K562 (cell line): Measurements from ENCODE around the gene SIRT7. TPM values are rescaled to one million over a fixed set of nuclear protein-coding genes. Genes with fewer than 3 reads are reported as not detected.

ENCODE experiments used
- ATAC-seq: fragments of 200-7000 bp; cut with Tn5 transposase; 3 replicates; pipeline ENCODE4 v1.9.1; 2020; ENCODE audit warnings: moderate library complexity
- BruUV-seq: library from RNA; stranded (reverse); fragments of 400-500 nt; replicated peaks from 2 replicates; lab custom pipeline; 2021; lab: Mats Ljungman, UMichigan
- CTCF ChIA-PET: fragments of 300-600 bp; formaldehyde crosslinking; extraction: SDS; loops from one replicate; lab custom pipeline; 2021; ENCODE audit warnings: low intra/inter-chr PET ratio; lab: Yijun Ruan, JAX
- POLR2A ChIA-PET: fragments of 300-600, 350-650 bp; sonication (Branson Sonifier 250); formaldehyde crosslinking; extraction: SDS; loops from one replicate; lab custom pipeline; 2021; ENCODE audit warnings: antibody characterized with exemption, inconsistent platforms; lab: Yijun Ruan, JAX
- DNase-seq, 4 experiments: peaks; one replicate each; pipeline versions ENCODE4 v3.0.0 to v3.0.0-alpha.2; 2011 to 2018; ENCODE audit warnings: low spot score in 3 of 4, mixed read lengths in 3 of 4; ENCODE audit errors: extremely low read depth in 1 of 4
- FAIRE-seq: peaks from 2 replicates; lab custom pipeline; 2011; peaks lifted over from hg19 to GRCh38; lab: Jason Lieb, UNC
- H2AFZ ChIP-seq: 2 replicates; pipeline ENCODE4 v1.6.0; 2011; ENCODE audit warnings: low read depth, low read length, control low read depth, inconsistent platforms
- H3K27ac ChIP-seq: fragments of 200-600 bp; 3 replicates; pipeline ENCODE4 v1.8.0; 2011; ENCODE audit warnings: low read depth, mild to moderate bottlenecking, control low read depth, inconsistent platforms, low read length, moderate library complexity, mixed read lengths; ENCODE audit errors: extremely low read depth
- H3K27me3 ChIP-seq, 2 experiments: fragments of 300-600 bp in 1 of 2; 2 replicates in 1 of 2; 3 replicates in 1 of 2; pipeline versions ENCODE4 v1.6.0 to v1.8.0; 2011; ENCODE audit warnings: inconsistent platforms in 2 of 2, low read length in 2 of 2, mild to moderate bottlenecking in 1 of 2, mixed read lengths in 1 of 2, moderate library complexity in 1 of 2; ENCODE audit not compliant: control insufficient read depth in 2 of 2, insufficient read depth in 2 of 2
- H3K36me3 ChIP-seq: fragments of 300-600 bp; 3 replicates; pipeline ENCODE4 v1.8.0; 2011; ENCODE audit warnings: mild to moderate bottlenecking, low read length, inconsistent platforms; ENCODE audit not compliant: control insufficient read depth, insufficient read depth
- H3K4me1 ChIP-seq, 2 experiments: fragments of 200-600 bp in 1 of 2; replicated peaks in 1 of 2; 2 replicates in 1 of 2; 3 replicates in 1 of 2; pipeline versions ENCODE4 v1.5.1 to v1.8.0; 2011; ENCODE audit warnings: inconsistent platforms in 2 of 2, low read length in 2 of 2, mild to moderate bottlenecking in 1 of 2, mixed read lengths in 1 of 2, moderate library complexity in 1 of 2; ENCODE audit not compliant: control insufficient read depth in 2 of 2, insufficient read depth in 2 of 2
- H3K4me2 ChIP-seq: 2 replicates; pipeline ENCODE4 v1.6.1; 2011; ENCODE audit warnings: low read length, control low read depth, inconsistent platforms, mixed read lengths; ENCODE audit not compliant: insufficient read depth
- H3K4me3 ChIP-seq: fragments of 200-600 bp; sonication (generic), shearing (Covaris generic); 2 replicates; pipeline ENCODE4 v1.5.1; 2016; ENCODE audit warnings: control low read depth, inconsistent platforms
- H3K79me2 ChIP-seq: fragments of 200-600 bp; 3 replicates; pipeline ENCODE4 v1.8.0; 2011; ENCODE audit warnings: low read length, inconsistent platforms; ENCODE audit not compliant: control insufficient read depth, insufficient read depth
- H3K9ac ChIP-seq, 2 experiments: 2 replicates each; pipeline versions ENCODE4 v1.6.0 to v1.6.1; 2011; ENCODE audit warnings: low read depth in 2 of 2, low read length in 2 of 2, control low read depth in 1 of 2, inconsistent platforms in 1 of 2, mild to moderate bottlenecking in 1 of 2, mixed read lengths in 1 of 2; ENCODE audit not compliant: insufficient read depth in 1 of 2
- H3K9me1 ChIP-seq: one replicate; pipeline ENCODE4 v1.6.0; 2011; ENCODE audit warnings: inconsistent platforms, mild to moderate bottlenecking, low read length, moderate library complexity; ENCODE audit not compliant: control insufficient read depth, insufficient read depth
- H3K9me3 ChIP-seq: replicated peaks from 2 replicates; pipeline ENCODE4 v1.5.1; 2011; ENCODE audit warnings: low read depth, low read length, inconsistent platforms; ENCODE audit not compliant: control insufficient read depth, insufficient read depth
- H4K20me1 ChIP-seq: replicated peaks from 2 replicates; pipeline ENCODE4 v1.6.1; 2011; ENCODE audit warnings: low read length, inconsistent platforms, mixed read lengths; ENCODE audit not compliant: control insufficient read depth, insufficient read depth
- EGR1 ChIP-seq: fragments of 450-650 bp; conservative IDR thresholded peaks from 2 replicates; pipeline ENCODE4 v1.6.1; 2017; ENCODE audit warnings: mild to moderate bottlenecking
- HNRNPK ChIP-seq: fragments of 200-400 bp; formaldehyde crosslinking; IDR thresholded peaks from one replicate; pipeline ENCODE4 v1.6.1; 2018; ENCODE audit warnings: mild to moderate bottlenecking, low read depth, low read length; ENCODE audit not compliant: poor library complexity, severe bottlenecking
- ZSCAN29 ChIP-seq: fragments of 450-650 bp; IDR thresholded peaks from 2 replicates; pipeline ENCODE4 v1.6.1; 2017
- WGBS: fragments of 100-300 bp; shearing (Covaris generic); methylation state at CpG from one replicate; pipeline ENCODE4 v1.1.6; 2016; ENCODE audit warnings: low coverage, mixed read lengths; ENCODE audit not compliant: insufficient coverage; ENCODE audit errors: missing lambda C conversion rate; 5-methylcytosine and 5-hydroxymethylcytosine counted together
- in situ Hi-C: fragments of 300-500 bp; cut with MboI; formaldehyde crosslinking; loops from 4 replicates; pipeline ENCODE4 v1.15.0; 2018; ENCODE audit warnings: inconsistent platforms, mixed read lengths
- intact Hi-C: fragments of 100-400 bp; cut with micrococcal nuclease; formaldehyde crosslinking; loops from 2 replicates; pipeline ENCODE4 v1.14.2; 2022
- polyA plus RNA-seq, 8 experiments: library from polyadenylated mRNA; depleted of rRNA in 4 of 8; stranded (reverse) in 5 of 8; unstranded in 3 of 8; fragments of >200 nt; fragmentation: Nextera tagmentation in 2 of 8; fragmentation: Illumina TruSeq in 1 of 8; extraction: Ambion mirVana in 2 of 8; extraction: Trizol in 1 of 8; gene quantifications; 2 replicates each; pipeline versions ENCODE4 v1.2.1 to v1.2.3, GENCODE V29; 2011 to 2014; ENCODE audit warnings: inconsistent platforms in 1 of 8, missing spikeins in 1 of 8
- total RNA-seq, 7 experiments: library from RNA; depleted of rRNA in 6 of 7; stranded (reverse); fragments of >200 nt in 6 of 7; fragmentation: Illumina TruSeq in 2 of 7; extraction: Trizol in 2 of 7; gene quantifications; 2 replicates each; pipeline versions ENCODE4 v1.2.1 to v1.2.3, GENCODE V29; 2011 to 2021; ENCODE audit warnings: low replicate concordance in 1 of 7
- TF ChIP-seq, protein P1 (sequence below): fragments of 450-650 bp; IDR thresholded peaks from 2 replicates; pipeline ENCODE4 v1.6.1; 2018; ENCODE audit warnings: mild to moderate bottlenecking, low read depth; ENCODE audit not compliant: partially characterized antibody
- TF ChIP-seq, protein P2 (sequence below): sonication (generic); formaldehyde crosslinking; IDR thresholded peaks from 2 replicates; pipeline ENCODE4 v1.8.0; 2022; ENCODE audit warnings: missing genetic modification reagents, mild to moderate bottlenecking, moderate library complexity, borderline replicate concordance
- TF ChIP-seq, protein P3 (sequence below): fragments of 250-450 bp; sonication (Bioruptor Pico); IDR thresholded peaks from 2 replicates; pipeline ENCODE4 v1.8.0; 2021; ENCODE audit warnings: moderate library complexity, mild to moderate bottlenecking, inconsistent platforms
- TF ChIP-seq, protein P4 (sequence below): sonication (generic); formaldehyde crosslinking; IDR thresholded peaks from 2 replicates; pipeline ENCODE4 v1.8.0; 2022; ENCODE audit warnings: mild to moderate bottlenecking, missing genetic modification reagents

The SIRT7 gene
- total and polyA plus RNA-seq, 9 of the 15 experiments (the other 6 are each of a cell fraction or from before 2014, with no cell fraction given), result 1.6 to 54.8 (median 20.3) TPM

DNA sequence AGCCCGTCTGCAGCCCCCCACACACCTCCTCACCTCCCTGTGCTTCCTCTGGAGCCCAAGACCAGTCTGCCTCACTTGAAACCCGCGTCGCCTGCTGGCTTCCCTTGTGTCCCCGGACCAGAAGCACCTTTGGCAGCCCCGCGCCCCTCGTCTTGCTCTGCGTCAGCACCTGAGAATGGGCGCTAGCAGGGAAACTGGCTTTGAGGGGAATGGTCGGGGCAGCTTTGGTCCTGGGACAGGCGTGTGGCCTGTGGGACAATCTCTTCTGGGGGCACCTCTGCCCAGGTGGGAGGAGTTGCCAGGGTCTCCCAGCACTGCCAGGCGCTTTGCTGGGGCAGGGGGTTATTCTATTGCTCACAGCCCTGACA lies 13.2 kb upstream of the SIRT7 start (continued):
- TF ChIP-seq, protein P1, sequence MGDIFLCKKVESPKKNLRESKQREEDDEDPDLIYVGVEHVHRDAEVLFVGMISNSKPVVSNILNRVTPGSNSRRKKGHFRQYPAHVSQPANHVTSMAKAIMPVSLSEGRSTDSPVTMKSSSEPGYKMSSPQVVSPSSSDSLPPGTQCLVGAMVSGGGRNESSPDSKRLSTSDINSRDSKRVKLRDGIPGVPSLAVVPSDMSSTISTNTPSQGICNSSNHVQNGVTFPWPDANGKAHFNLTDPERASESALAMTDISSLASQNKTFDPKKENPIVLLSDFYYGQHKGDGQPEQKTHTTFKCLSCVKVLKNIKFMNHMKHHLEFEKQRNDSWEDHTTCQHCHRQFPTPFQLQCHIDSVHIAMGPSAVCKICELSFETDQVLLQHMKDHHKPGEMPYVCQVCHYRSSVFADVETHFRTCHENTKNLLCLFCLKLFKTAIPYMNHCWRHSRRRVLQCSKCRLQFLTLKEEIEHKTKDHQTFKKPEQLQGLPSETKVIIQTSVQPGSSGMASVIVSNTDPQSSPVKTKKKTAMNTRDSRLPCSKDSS, result no peak
- TF ChIP-seq HNRNPK (no peak), ZSCAN29 (no peak), EGR1 (no peak)

DNA sequence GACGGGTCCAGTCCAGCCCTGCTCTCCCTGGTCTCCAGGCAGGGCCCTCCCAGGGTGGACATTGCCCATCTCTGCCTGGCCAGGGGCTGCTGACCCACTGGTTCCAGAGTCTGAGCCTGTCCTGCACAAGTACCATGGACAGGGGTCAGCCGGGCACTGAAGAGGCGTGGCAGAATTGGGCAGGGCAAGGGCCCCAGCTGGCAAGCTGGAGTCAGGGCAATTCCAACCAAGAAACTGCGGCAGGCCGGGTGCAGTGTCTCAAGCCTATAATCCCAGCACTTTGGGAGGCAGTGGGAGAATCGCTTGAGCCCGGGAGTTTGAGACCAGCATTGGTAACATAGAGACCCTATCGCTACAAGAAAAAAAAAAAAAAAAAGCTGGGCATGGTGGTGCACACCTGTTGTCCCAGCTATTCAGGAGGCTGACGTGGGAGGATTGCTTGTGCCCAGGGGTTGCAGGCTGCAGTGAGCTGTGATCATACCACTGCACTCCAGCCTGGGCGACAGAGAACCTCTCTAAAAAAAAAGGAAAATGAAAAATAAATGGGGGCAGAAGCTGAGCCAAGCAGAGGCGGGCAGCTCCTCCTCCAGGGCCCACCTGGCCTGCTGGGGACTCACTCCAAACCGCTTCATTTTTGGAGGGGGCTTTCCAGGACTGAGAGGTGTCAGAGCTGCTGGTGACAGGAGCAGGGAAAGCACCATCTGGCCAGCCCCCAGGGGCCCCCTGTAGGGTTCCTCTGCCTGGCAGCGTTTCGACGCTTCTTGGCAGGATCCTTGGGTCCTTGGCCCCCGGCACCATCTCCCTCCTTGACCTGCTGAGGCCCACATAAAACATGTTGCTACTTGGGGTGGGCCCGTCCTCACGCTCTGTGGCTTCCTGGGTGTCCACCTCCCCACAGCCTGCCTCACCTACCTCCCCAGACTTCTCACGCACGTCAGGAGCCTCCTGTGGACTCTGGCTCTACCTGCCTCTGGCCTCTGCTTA lies 12.5 kb upstream of the SIRT7 start:
- POLR2A ChIA-PET, result interaction anchor here (1.5 to 2.3 kb wide), 3 partner anchors 11 to 17 kb away, joined by 3 to 7 read pairs (median 5); no protein-coding TSS in a partner anchor
- H3K4me1 ChIP-seq, result peaks cover 35 to 96% of the 10 kb centered on the region in 2 experiments
- no TSS peak for BruUV-seq
- no peaks in the 10 kb centered on the region for H3K9me3 ChIP-seq
- H3K36me3 ChIP-seq, result peaks cover 30% of the 10 kb centered on the region; the same call in 2 of the 3 replicates
- no peak overlapping the region for H3K4me2 ChIP-seq
- intact Hi-C loops (no loop called here), in situ Hi-C loops (no loop called here)
- H4K20me1 ChIP-seq, result peaks cover 14% of the 10 kb centered on the region
- DNase-seq (no peak), FAIRE-seq (no peak), ATAC-seq (no peak)
- WGBS, result 80% methylated on average over 15 of the region's 20 CpGs
- H3K9me1 ChIP-seq, result peaks cover 9% of the 10 kb centered on the region
- H3K4me3 ChIP-seq, result no peak overlapping the region
- H3K79me2 ChIP-seq, result peaks cover 44% of the 10 kb centered on the region
- CTCF ChIA-PET, result no interaction called here
- H3K9ac ChIP-seq, result peak overlapping the region in 1 of 2 experiments; percentile 76; a peak in 2 of 4 replicates
- no peak overlapping the region for H3K27ac ChIP-seq
- no peaks in the 10 kb centered on the region for H3K27me3 ChIP-seq
- no peak overlapping the region for H2AFZ ChIP-seq
- TF ChIP-seq, protein P2, sequence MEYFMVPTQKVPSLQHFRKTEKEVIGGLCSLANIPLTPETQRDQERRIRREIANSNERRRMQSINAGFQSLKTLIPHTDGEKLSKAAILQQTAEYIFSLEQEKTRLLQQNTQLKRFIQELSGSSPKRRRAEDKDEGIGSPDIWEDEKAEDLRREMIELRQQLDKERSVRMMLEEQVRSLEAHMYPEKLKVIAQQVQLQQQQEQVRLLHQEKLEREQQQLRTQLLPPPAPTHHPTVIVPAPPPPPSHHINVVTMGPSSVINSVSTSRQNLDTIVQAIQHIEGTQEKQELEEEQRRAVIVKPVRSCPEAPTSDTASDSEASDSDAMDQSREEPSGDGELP, result no peak; the same call in 1 of the 2 replicates
- TF ChIP-seq, protein P3, sequence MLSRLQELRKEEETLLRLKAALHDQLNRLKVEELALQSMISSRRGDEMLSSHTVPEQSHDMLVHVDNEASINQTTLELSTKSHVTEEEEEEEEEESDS (CRISPR knock-in tag), result no peak
- TF ChIP-seq, protein P4, sequence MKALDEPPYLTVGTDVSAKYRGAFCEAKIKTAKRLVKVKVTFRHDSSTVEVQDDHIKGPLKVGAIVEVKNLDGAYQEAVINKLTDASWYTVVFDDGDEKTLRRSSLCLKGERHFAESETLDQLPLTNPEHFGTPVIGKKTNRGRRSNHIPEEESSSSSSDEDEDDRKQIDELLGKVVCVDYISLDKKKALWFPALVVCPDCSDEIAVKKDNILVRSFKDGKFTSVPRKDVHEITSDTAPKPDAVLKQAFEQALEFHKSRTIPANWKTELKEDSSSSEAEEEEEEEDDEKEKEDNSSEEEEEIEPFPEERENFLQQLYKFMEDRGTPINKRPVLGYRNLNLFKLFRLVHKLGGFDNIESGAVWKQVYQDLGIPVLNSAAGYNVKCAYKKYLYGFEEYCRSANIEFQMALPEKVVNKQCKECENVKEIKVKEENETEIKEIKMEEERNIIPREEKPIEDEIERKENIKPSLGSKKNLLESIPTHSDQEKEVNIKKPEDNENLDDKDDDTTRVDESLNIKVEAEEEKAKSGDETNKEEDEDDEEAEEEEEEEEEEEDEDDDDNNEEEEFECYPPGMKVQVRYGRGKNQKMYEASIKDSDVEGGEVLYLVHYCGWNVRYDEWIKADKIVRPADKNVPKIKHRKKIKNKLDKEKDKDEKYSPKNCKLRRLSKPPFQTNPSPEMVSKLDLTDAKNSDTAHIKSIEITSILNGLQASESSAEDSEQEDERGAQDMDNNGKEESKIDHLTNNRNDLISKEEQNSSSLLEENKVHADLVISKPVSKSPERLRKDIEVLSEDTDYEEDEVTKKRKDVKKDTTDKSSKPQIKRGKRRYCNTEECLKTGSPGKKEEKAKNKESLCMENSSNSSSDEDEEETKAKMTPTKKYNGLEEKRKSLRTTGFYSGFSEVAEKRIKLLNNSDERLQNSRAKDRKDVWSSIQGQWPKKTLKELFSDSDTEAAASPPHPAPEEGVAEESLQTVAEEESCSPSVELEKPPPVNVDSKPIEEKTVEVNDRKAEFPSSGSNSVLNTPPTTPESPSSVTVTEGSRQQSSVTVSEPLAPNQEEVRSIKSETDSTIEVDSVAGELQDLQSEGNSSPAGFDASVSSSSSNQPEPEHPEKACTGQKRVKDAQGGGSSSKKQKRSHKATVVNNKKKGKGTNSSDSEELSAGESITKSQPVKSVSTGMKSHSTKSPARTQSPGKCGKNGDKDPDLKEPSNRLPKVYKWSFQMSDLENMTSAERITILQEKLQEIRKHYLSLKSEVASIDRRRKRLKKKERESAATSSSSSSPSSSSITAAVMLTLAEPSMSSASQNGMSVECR (CRISPR knock-in tag), result no peak
